Measurements from ENCODE around the gene TYK2.

The TYK2 gene

GRCh38 chr19:10424011-10424637 lies 43.8 kb upstream of the TYK2 start (continued):
- TF ChIP-seq HIC1 (tag by site-specific recombination; IDR thresholded peaks at IDR 0.05) (peak; percentile 58; the same call in 1 of the 2 replicates), ZBTB11 (tag by site-specific recombination; conservative IDR thresholded peaks at IDR 0.05; ENCODE audit: low read depth) (0 out of 2 replicates have a peak, but pooled peaks have one; percentile 24), CTCF (tag by site-specific recombination; IDR thresholded peaks at IDR 0.05) (peak; percentile 96), BCL6B (tag by site-specific recombination; IDR thresholded peaks at IDR 0.05) (no peak), ZNF785 (tag by site-specific recombination; IDR thresholded peaks at IDR 0.05) (0 out of 2 replicates have a peak, but pooled peaks have one; percentile 7), KLF16 (tag by site-specific recombination; IDR thresholded peaks at IDR 0.05) (peak; percentile 36; the same call in 1 of the 2 replicates), AEBP2 (tag by site-specific recombination; IDR thresholded peaks at IDR 0.05; ENCODE audit: borderline replicate concordance) (no peak), ZSCAN5A (tag by site-specific recombination; IDR thresholded peaks at IDR 0.05) (peak; percentile 74; the same call in 1 of the 2 replicates), ZBTB26 (tag by site-specific recombination; optimal IDR thresholded peaks at IDR 0.05) (peak; percentile 74), ZNF513 (tag by site-specific recombination; IDR thresholded peaks at IDR 0.05) (peak; percentile 89), HOXA7 (CRISPR knock-in tag; IDR thresholded peaks at IDR 0.05; ENCODE audit: borderline replicate concordance) (no peak), PBX3 (CRISPR knock-in tag; IDR thresholded peaks at IDR 0.05) (peak; percentile 72; the same call in 1 of the 2 replicates), ZFHX2 (tag by site-specific recombination; conservative IDR thresholded peaks at IDR 0.05) (peak; percentile 57), PRDM10 (tag by site-specific recombination; IDR thresholded peaks at IDR 0.05) (peak; percentile 92)

Data from HEK293 (cell line).